NCI-H146 treated with DMSO at 0.1 percent for 48 hours (cell line): ENCODE measurements around the gene PAPOLA.

ENCODE experiments used
- DNase-seq: peaks from one replicate; lab custom pipeline; 2025; ENCODE audit not compliant: unreplicated experiment; lab: John Stamatoyannopoulos, UW

PAPOLA gene

DNA sequence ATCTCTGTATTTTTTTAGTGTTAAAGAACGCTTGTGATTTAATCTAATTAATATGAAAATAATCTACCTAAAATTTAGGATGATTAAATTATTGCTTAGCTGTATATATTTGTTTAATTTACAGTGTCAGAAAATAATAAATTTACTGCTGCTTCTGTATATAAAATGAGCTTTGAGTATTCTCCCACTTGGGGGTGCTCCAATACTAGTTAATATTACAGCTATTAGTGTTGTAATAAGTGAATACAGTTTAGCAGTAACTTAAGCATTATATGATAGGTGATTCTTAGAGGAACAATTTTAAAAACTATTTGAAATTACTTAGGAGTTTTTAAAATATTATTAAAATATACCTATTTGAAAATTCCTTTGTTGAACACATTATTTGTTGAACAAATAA, 62.2 kb downstream of the PAPOLA start:
- no peak for DNase-seq

DNA sequence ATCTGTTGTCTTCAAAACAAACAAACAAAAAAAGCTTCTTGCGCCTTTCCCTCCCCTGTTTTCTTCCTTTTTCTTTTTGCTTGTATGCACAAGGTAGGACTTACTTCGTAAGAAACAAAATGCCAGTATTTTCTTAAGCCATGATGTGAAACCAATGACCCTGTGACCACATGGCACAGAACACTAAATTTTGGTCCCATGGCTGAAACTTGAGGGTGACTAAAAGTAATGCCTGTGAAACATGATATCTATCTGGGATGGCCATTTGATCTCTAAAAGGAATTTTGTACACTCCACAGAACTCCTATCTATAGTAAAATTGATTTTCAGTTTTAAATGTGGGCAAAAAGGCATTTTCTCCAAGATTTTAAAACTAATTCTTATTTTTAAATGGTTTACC, 63.6 kb downstream of the PAPOLA start:
- no peak for DNase-seq

DNA sequence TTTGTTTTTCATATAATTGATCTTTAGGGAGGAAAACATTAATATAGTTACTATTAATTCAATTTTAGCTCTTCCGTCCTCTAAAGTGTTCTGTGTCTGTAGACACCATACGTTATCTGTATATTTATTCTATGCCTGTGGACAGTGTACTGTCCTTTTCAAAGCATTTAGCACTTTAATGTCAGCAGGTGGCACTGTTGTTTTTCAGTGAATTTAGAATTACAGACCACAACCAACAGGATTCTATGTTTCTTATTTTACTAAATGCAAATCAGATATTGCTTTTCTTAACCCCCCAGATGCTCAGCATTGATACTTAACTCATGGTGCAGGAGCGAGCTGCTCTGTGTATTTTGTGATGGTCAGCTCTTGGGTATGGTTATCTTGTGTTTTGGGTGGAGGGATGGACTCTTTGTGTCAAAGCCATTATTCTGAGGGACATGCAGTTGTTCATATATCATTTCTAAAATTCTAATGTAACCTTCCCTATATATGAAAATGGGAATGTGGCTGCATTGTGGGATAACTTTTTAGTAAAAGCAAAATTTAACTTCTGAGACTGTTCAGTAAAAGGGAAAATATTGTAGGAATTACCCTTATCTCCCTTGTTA, 65.2 kb downstream of the PAPOLA start:
- no peak for DNase-seq

DNA sequence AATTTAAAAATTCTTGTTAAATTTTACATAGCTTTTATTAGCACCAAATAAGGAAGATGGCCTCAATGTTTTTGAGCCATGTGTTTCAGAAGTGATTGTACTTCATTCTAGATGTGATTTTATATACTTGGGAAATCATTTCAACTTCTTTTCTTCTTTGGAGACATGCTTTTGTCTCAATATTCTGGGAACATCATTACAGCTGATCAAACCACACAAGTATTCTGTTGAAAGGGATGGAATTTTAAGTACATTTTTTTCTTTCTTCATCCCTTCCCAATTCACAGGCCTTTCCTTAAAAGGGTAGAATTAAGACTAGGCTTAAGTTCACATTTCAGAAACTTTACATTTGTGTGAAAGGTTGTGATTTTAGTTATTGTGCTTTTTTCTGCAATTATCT, 66.4 kb downstream of the PAPOLA start:
- no peak for DNase-seq

DNA sequence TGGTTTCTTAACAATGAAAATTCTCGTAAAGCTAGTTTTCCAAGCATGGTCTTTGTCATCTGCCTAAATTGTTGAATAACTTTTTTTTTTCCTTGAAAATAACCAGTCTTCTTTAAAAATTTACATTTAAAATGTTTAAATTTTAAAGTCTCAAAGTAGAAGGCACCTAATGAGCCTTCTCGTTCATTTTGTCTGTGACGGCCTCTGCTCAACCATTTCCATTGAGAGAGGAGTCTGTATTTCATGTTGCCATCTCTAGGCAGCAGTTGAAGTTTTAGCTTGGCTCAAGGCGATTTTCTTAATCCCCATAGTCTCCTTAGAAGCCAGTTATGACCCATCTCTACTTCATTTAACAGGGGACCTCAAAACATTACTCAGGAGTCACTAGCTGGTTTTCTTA, 69.1 kb downstream of the PAPOLA start:
- no peak for DNase-seq

DNA sequence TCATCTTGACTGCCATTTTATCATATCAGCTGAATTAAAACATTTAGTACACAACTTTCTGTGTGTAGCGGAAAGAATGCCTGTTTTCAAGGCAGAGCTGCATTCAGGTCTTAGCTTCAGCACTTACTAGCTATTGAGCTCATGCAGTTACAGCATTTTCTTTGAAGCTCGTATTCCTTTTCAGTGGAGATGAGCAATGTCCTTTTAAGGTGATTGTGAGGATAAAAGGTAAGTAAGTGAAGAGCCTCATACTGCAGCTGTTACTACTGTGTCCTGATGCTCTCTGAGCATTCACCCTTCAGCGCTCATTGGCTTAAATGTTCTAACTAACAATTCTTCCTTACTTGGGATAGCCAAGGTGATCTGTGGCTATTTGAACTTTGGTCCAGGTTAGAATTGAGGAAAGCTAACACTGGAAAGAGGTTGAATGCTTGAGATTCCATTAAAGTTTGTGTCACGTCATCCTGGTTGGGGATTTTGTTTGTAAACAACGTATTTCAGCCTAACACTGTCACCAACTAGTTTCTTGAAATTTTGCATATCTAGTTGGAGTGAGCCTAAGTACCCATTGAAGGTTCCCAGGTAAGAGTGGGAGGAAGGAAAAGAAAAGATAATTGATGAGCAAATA, 71.4 kb downstream of the PAPOLA start:
- DNase-seq: no peak

DNA sequence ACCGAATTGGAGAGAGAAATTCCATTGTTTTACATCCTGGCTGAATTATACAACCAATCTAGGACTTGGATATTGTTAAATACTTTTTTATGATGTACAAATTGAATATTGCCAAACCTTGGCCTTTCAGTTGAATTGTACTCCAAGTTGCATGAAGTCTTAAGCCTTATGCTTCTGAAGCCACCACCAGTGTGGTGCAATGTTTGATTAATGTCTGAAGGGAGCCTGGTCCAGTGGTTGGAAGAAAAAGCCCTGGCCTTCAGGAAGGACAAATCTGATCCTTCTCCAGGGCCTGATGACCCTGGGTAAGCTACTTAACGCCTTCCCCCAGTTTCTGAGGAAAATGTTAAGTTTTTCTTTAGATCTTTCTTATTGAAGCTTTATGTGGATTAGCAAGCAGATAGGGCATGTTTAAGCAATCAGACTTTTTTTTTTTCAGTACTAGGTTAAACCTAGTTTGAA, 72.0 kb downstream of the PAPOLA start:
- DNase-seq: no peak

DNA sequence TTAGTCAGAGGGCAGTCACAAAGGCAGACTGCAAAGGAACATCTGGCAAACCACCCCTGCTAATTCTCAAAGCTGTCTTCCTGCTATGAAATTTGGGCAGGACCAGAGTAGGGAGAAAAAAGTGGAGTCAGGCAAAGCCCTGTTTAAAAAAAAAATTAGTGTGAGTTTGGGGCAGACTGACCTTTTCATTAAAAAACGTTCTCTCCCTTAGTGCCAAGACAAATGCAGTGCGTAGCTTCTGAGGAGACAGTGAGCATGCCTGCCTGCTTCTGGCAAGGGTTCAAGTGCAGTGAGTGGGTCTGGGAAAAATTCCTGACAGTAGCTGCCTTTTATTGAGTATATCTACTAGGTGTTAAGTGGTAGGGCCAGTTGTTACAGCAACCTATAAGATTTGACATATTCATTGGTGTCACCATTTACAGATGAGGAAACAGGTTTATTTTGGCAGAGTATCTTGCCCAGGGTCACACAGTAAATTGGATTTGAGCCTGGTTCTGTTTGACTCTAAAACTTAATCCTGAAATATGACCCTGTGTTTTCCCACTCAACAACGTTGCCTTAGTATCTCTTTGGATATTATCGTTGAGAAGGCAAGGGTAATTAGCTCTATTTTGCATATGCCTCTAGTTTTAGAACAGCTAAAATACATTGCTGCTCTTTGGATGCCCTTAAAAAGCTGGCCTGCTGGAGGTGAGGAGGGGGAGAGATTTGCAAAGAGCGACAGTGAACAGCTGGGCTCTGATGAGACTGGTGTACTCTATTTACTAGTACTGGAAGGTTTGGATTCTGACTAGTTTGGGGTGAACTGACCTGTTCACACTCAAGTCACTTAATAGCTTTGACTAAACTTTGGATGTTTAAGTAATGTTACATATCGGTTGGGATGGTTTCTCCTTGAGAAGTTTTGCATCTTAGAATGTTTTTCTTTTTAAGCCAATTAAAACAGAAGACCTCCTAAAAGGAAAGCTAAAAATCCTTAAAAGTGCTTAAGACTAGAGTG, 72.8 kb downstream of the PAPOLA start:
- no peak for DNase-seq

DNA sequence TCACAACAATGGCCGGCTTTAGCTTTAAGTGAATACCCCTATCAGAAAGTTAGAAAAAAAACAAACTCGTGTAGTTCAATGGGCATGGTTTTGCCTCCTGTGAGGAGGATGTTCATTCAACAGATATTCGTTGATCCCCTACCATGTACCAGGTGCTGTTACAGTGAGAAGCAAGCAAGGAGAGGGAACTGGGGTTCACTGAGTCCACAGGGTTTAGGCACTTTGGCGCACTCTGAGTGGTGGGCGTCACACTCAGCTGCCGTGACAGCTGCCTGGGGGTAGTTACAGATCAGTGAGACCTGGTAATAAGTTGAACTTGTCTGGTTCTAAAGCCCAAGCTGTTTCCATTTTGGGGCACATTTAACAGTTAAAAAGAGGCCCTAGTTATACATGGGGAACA, 74.2 kb downstream of the PAPOLA start:
- no peak for DNase-seq

DNA sequence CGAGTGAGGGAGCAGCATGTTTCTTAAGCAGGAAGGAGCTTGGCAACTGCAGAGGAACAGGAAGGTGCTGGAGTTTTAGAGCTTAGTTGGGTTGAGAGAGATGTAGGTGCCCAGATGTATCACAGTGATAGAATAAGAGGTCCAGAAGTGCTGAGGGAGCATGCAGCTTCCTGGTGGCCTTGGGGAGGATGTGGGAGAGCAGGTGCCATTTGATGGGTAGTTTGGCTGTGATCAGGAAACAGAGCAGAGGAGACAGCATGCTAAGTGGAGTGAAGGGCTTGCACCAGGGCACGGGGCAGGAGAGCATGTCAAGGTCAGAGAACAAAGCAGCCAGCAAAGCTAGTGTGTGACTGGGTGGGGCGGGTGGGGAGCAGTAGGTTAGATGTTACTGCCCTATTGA, 74.8 kb downstream of the PAPOLA start:
- DNase-seq: no peak

DNA sequence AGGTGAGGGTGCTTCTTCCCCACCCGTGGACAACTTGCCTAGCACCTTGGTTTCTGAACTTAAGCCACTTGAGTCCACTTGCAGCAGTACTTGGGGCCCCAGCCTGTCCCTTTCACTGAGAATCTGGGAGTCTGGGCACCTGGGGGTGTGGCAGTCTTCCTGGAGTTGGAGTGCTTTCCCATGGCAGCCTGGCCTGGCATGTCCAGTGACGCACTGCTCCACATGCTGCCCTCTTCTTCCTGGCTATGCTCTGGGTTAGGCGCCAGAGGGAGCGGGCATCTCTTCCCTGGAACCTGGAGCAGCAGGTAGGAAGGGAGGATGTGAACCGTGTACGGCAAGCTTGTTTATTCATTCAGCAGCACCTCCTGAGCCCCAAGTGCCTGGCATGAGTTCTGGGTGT, 76.4 kb downstream of the PAPOLA start:
- DNase-seq: no peak

DNA sequence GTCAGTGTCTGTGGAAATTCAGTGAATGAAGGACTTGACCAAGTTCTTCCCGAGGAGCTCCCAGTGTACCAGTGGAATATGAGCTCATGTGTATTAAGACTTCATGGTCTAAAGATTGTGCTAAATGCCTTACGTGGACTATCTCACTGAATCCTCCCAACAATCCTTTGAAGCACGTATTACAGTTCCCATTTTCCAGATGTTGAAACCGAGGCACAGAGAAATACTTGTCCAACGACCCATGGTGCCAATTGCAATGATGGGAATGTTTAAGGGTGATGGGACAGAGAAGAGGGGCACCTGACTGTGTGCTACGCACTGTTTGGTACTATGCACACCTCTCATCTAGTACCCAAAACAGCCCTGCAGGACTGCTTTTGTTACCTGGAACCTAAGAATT, 77.2 kb downstream of the PAPOLA start:
- no peak for DNase-seq

DNA sequence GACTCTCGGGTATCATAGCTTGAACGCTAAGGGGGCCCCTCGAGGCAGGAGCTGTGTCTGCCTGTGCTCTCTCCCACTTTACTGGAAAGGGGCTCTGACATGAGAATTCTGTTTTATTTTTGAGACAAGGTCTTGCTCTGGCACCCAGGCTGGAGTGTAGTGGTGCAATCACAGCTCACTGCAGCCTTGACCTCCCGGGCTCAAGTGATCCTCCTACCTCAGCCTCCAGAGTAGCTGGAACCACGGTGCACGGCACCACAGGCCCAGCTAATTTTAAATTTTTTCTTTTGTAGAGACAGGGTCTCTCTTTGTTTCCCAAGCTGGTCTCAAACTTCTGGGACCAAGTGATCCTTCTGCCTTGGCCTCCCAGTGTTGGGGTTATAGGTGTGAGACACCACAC, 77.7 kb downstream of the PAPOLA start:
- DNase-seq: no peak

DNA sequence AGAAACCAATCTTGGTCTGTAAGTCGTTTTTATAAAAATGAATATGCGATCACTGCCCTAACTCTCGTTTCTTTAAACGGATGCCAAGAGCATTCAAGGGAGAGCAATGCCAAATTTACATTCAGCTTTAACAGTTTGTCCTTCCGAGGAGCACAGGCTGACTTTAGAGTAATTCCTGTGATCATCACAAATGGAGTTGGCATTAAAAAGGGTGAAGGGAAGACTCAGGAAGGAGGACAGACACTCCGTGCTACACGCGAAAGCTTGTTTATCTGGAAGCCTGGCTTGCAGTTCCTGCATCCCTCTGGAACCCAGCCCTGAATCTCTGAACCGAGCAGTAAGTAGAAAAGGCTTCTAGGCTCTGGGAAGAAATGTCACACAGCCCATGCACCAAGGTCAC, 78.4 kb downstream of the PAPOLA start:
- DNase-seq: no peak

DNA sequence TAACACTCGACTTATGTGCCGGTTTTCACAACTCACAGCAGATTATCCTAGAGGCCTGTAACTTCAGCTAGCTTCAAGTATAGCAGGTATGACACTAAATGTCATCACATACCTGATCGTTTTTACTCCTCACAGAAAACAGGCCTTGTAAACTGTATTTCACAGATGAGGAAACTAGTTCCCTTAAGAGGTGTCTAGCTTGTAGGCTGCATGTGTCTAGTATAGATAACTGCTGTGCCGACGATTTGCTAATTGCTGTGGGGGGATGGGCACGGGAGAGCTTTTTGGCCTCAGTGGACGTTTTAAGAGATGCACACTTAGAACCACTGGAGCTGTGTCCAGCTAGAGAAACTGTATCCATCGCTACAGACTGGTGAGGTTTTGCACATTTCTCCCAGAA, 78.8 kb downstream of the PAPOLA start:
- DNase-seq: no peak

DNA sequence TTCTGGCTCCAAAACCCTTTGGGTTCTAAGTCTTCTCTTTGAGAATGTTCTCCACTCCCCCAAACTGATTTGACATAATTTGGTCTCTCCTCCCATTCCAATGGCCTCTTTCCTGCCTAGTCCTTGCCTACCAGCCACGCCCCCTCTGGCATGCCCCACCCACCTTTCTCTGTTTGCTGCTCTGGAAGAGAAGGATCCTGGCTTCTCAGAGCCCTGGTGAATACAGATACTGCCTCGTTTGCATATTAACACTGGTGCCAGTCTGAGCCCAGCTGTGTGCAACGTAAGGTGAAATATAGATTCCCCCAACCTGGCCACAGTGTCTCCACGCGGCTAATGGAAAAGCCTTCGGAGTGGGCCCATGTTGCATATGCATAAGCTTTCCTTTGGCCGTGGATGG, 79.7 kb downstream of the PAPOLA start:
- DNase-seq: no peak

DNA sequence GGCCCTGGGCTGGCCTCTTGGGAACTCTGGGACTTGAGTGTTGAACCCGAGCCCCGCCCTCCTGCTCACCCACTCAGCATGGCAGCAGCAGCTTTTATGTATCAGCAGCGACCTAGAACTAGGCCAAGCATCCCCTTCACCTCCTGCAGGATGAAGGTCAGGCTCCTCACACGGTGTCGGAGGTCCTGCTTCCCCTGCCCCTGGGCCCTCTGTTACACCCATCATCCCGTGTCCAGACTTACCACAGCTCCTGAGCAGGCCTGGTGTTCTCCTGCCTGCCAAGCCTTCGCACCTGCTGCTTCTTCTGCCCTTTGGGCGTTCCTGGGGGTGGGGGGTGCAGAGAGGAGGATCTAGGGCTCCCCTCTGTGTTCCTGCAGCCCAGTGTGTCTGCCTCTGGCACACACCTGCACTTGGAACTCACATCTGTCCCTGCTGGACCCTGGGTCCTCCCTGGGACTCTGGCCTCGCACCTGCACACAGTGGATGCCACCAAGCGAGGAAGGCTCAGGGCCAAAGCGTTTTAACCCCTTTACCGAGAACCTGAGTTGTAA, 80.3 kb downstream of the PAPOLA start:
- no peak for DNase-seq

DNA sequence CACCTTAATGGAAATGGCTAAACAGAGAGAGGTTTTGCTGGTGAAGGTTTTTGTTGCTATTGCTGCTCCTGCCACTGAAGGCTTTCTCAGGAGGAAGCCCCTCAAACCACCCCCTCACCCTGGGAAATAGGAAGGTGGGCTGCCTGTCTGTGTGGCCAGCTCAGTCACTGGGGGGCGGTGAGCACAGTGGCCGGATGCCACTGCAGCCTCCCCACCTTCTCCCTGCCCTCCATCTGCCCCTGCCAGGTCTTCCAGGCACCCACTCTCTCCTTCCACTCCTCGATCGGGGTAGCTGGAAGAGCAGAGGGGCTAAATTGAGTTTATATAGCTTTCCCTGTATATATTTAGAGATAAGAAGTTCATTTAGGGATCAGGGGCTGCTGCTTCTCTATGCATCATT, 80.8 kb downstream of the PAPOLA start:
- DNase-seq: no peak

DNA sequence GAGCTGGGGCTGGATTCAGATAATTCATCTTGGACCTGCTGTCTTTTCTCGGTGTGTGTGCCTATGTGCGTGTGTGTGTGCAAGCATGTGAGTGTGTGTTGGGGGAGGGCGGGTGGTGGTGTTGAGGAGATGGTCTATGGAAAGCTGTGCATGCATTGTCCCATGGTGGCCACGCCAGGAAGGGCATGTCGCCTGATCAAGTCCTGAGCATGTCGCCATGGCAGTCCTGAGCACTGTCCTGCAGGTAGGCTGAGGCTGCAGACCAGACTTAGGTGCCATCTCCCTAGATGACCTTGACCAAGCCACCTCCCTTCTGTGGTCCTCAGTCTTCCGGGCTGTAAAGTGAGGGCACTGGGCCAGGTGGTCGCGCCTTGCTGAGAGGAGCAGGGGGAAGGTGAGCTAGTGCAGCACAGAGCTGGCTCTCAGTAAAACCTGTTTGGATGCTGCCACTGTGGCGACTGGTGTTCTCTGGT, 81.4 kb downstream of the PAPOLA start:
- no peak for DNase-seq

DNA sequence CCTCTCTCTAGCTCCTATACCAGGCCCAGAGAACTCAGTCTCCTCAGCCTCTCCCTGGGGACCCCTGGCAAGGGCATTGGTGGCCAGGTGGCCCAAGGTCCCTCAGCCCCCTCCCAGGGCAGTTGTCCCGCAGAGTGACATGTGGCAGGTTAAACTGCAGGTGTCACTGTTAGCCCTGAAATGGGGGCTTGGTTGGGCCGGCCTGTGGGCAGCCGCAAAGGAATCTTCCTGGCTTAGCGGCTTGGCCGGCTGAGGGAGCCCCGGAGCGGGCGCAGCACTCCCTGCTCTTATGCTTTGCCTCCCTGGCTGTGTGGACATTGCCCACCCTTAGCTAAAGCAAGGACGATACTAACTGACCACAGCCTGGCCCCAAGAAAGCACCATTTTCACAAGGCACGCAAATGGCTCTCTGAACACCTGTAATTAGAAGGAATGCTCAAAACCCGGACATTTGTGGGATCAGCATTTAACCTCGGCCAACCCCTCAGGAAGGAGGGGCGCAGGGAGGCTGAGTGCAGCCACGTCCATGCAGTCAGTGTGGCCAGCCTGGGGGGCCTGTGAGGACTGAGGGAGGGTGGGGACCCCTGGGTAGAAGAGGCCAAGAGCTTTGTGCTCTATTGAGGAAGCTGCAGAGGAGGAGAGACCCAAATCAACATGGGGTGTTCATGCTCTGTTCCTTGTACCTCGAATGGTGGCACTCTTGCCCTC, 82.2 kb downstream of the PAPOLA start:
- DNase-seq: no peak
